Measurements from ENCODE around the gene PACS1. TPM values are rescaled to one million over a fixed set of nuclear protein-coding genes. Genes with fewer than 3 reads are reported as not detected.

PACS1 gene
- polyA plus RNA-seq, 1 donor (not counting 4 experiments of a cell fraction or from before 2014, with no cell fraction given) = 14.9 TPM

GRCh38 chr11:66168289-66168688 lies 98.2 kb downstream of the PACS1 start:
- H3K9me1 ChIP-seq (ENCODE audit: control insufficient read depth, extremely low read depth, insufficient read depth, low read length) = no peaks in the 10 kb centered on the region
- no peak for DNase-seq (ENCODE audit: low read depth, low spot score)
- FAIRE-seq = no peak
- dilution Hi-C loops (cut with MboI; ENCODE audit: extremely low pct_ligation_motif_present, low sequenced_read_pairs) = no loop called here
- H4K20me1 ChIP-seq (ENCODE audit: control insufficient read depth, extremely low read depth, insufficient read depth, low read length) = no peaks in the 10 kb centered on the region
- TF ChIP-seq CTCF (optimal IDR thresholded peaks at IDR 0.05 in 1 of 3, IDR thresholded peaks at IDR 0.05 in 1 of 3, conservative IDR thresholded peaks at IDR 0.05 in 1 of 3; ENCODE audit: extremely low read depth in 1 of 3, insufficient read depth in 2 of 3, low read length in 3 of 3) (no peak), EZH2 (IDR thresholded peaks at IDR 0.05; ENCODE audit: low read length) (no peak)
- no peaks in the 10 kb centered on the region for H3K4me1 ChIP-seq (ENCODE audit: control insufficient read depth, extremely low read depth, insufficient read depth, low read length)
- H3K4me3 ChIP-seq (ENCODE audit: control insufficient read depth in 2 of 3, extremely low read depth in 1 of 3, insufficient read depth in 2 of 3, low read depth in 1 of 3, low read length in 3 of 3) = no peak overlapping the region
- peaks cover 0 to 1% of the 10 kb centered on the region in 2 experiments for H3K36me3 ChIP-seq (ENCODE audit: control insufficient read depth in 2 of 2, extremely low read depth in 1 of 2, insufficient read depth in 2 of 2, low read length in 2 of 2)
- no peaks in the 10 kb centered on the region for H3K27me3 ChIP-seq (ENCODE audit: control insufficient read depth, extremely low read depth, insufficient read depth, low read length)
- H3K9ac ChIP-seq (ENCODE audit: control insufficient read depth, extremely low read depth, insufficient read depth, low read length) = no peak overlapping the region
- no peak overlapping the region for H3K4me2 ChIP-seq (ENCODE audit: control insufficient read depth, extremely low read depth, insufficient read depth, low read depth, low read length)
- no peak overlapping the region for H3K27ac ChIP-seq (ENCODE audit: control insufficient read depth, insufficient read depth, low read length)
- H3K9me3 ChIP-seq (ENCODE audit: control insufficient read depth, low read depth, low read length) = no peaks in the 10 kb centered on the region
- no peaks in the 10 kb centered on the region for H3K79me2 ChIP-seq (ENCODE audit: control insufficient read depth, insufficient read depth, low read length)
- no peak overlapping the region for H2AFZ ChIP-seq (ENCODE audit: control insufficient read depth, low read length)

- no peak for TF ChIP-seq CTCF (optimal IDR thresholded peaks at IDR 0.05 in 1 of 3, IDR thresholded peaks at IDR 0.05 in 1 of 3, conservative IDR thresholded peaks at IDR 0.05 in 1 of 3; ENCODE audit: extremely low read depth in 1 of 3, insufficient read depth in 2 of 3, low read length in 3 of 3)
- no peak for TF ChIP-seq EZH2 (IDR thresholded peaks at IDR 0.05; ENCODE audit: low read length)
- H2AFZ ChIP-seq (ENCODE audit: control insufficient read depth, low read length) = no peak overlapping the region
- no peak overlapping the region for H3K4me2 ChIP-seq (ENCODE audit: control insufficient read depth, extremely low read depth, insufficient read depth, low read depth, low read length)
- no peaks in the 10 kb centered on the region for H4K20me1 ChIP-seq (ENCODE audit: control insufficient read depth, extremely low read depth, insufficient read depth, low read length)
- H3K9me3 ChIP-seq (ENCODE audit: control insufficient read depth, low read depth, low read length) = no peaks in the 10 kb centered on the region
- H3K9ac ChIP-seq (ENCODE audit: control insufficient read depth, extremely low read depth, insufficient read depth, low read length) = no peak overlapping the region
- no peak for DNase-seq (ENCODE audit: low read depth, low spot score)
- H3K27me3 ChIP-seq (ENCODE audit: control insufficient read depth, extremely low read depth, insufficient read depth, low read length) = no peaks in the 10 kb centered on the region
- H3K36me3 ChIP-seq (ENCODE audit: control insufficient read depth in 2 of 2, extremely low read depth in 1 of 2, insufficient read depth in 2 of 2, low read length in 2 of 2) = peaks cover 0 to 2% of the 10 kb centered on the region in 2 experiments
- dilution Hi-C loops (cut with MboI; ENCODE audit: extremely low pct_ligation_motif_present, low sequenced_read_pairs) = no loop called here
- no peak for FAIRE-seq
- H3K4me3 ChIP-seq (ENCODE audit: control insufficient read depth in 2 of 3, extremely low read depth in 1 of 3, insufficient read depth in 2 of 3, low read depth in 1 of 3, low read length in 3 of 3) = no peak overlapping the region
- H3K79me2 ChIP-seq (ENCODE audit: control insufficient read depth, insufficient read depth, low read length) = no peaks in the 10 kb centered on the region
- H3K9me1 ChIP-seq (ENCODE audit: control insufficient read depth, extremely low read depth, insufficient read depth, low read length) = no peaks in the 10 kb centered on the region
- H3K27ac ChIP-seq (ENCODE audit: control insufficient read depth, insufficient read depth, low read length) = no peak overlapping the region
- peaks cover 12% of the 10 kb centered on the region for H3K4me1 ChIP-seq (ENCODE audit: control insufficient read depth, extremely low read depth, insufficient read depth, low read length)
These were observed 102.1 kb downstream of the PACS1 start for GRCh38 chr11:66172146-66172545.
